Sigmoid colon (tissue), 4 donors: Measurements from ENCODE around the gene RAD54L2.

Source experiments
- POLR2AphosphoS5 ChIP-seq, 4 donors: sonication (generic); formaldehyde crosslinking; IDR thresholded peaks; one replicate each; pipeline ENCODE4 v1.6.1; 2017; ENCODE audit warnings: antibody characterized with exemption in 4 of 4
- TF ChIP-seq, protein P1 (sequence below), 4 experiments: fragments of 450-650 bp in 3 of 4; fragments of 200-600 bp in 1 of 4; IDR thresholded peaks; one replicate each; pipeline ENCODE4 v1.5.1; 2016 to 2019; ENCODE audit warnings: antibody characterized with exemption in 4 of 4, mild to moderate bottlenecking in 3 of 4, moderate library complexity in 2 of 4

DNA sequence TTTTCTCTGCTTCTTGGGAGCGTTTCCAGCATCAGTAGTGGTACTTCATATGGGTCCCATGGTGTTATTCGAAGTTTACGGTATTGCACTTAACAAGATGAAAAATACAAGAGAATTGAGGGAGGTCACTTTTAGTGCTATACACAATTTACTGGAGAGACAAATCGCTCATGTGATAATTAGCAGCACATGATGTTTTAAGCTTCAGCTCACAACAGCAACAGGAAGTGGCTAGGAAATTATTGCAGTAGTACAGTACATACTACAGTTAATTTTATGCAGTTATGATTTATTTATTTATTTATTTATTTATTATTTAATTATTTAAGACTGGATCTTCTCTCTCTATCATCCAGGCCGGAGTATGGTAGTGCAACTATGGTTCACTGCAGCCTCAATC lies 24.3 kb upstream of the RAD54L2 start:
- TF ChIP-seq, protein P1, sequence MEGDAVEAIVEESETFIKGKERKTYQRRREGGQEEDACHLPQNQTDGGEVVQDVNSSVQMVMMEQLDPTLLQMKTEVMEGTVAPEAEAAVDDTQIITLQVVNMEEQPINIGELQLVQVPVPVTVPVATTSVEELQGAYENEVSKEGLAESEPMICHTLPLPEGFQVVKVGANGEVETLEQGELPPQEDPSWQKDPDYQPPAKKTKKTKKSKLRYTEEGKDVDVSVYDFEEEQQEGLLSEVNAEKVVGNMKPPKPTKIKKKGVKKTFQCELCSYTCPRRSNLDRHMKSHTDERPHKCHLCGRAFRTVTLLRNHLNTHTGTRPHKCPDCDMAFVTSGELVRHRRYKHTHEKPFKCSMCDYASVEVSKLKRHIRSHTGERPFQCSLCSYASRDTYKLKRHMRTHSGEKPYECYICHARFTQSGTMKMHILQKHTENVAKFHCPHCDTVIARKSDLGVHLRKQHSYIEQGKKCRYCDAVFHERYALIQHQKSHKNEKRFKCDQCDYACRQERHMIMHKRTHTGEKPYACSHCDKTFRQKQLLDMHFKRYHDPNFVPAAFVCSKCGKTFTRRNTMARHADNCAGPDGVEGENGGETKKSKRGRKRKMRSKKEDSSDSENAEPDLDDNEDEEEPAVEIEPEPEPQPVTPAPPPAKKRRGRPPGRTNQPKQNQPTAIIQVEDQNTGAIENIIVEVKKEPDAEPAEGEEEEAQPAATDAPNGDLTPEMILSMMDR (IDR thresholded peaks at IDR 0.05) = no peak
- no peak for TF ChIP-seq POLR2AphosphoS5 (IDR thresholded peaks at IDR 0.05)
